OCI-LY1 (cell line): Measurements from ENCODE around the gene NYAP1.
"Not testable (repeated sequence)": the region's sequence is repeated elsewhere in the genome, so short reads cannot be mapped to it uniquely, and the experiment has no call there.

Source experiments
- EZH2 ChIP-seq: fragments of 200-600 bp; sonication (generic), shearing (Covaris generic); IDR thresholded peaks from 2 replicates; pipeline ENCODE4 v1.8.0; 2017; ENCODE audit warnings: borderline replicate concordance, mixed run types, mild to moderate bottlenecking, antibody characterized with exemption, low read length, moderate library complexity, mixed read lengths
- TF ChIP-seq, protein P1 (sequence below): fragments of 200-600 bp; sonication (generic), shearing (Covaris generic); IDR thresholded peaks from 2 replicates; pipeline ENCODE4 v1.5.1; 2017; ENCODE audit warnings: mild to moderate bottlenecking, antibody characterized with exemption, low read length, moderate library complexity, mixed read lengths

- TF ChIP-seq, protein P1, sequence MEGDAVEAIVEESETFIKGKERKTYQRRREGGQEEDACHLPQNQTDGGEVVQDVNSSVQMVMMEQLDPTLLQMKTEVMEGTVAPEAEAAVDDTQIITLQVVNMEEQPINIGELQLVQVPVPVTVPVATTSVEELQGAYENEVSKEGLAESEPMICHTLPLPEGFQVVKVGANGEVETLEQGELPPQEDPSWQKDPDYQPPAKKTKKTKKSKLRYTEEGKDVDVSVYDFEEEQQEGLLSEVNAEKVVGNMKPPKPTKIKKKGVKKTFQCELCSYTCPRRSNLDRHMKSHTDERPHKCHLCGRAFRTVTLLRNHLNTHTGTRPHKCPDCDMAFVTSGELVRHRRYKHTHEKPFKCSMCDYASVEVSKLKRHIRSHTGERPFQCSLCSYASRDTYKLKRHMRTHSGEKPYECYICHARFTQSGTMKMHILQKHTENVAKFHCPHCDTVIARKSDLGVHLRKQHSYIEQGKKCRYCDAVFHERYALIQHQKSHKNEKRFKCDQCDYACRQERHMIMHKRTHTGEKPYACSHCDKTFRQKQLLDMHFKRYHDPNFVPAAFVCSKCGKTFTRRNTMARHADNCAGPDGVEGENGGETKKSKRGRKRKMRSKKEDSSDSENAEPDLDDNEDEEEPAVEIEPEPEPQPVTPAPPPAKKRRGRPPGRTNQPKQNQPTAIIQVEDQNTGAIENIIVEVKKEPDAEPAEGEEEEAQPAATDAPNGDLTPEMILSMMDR, result not testable (repeated sequence)
- TF ChIP-seq EZH2, result not testable (repeated sequence)
Measured at GRCh38 chr7:100528108-100528866, 44.6 kb downstream of the NYAP1 start.
